SK-N-MC (cell line): ENCODE results near the gene BMAL2.

ENCODE experiments used
- EZH2 ChIP-seq: fragments of 200-600 bp; sonication (generic); IDR thresholded peaks from one replicate; pipeline ENCODE4 v1.6.1; 2017; ENCODE audit warnings: antibody characterized with exemption
- POLR2AphosphoS5 ChIP-seq: IDR thresholded peaks from 2 replicates; pipeline ENCODE4 v1.6.1; 2012; ENCODE audit warnings: mild to moderate bottlenecking, low read depth, low read length, borderline replicate concordance

GRCh38 chr12:27331927-27332324 lies 710 bp upstream of the BMAL2 start:
- TF ChIP-seq POLR2AphosphoS5 (no peak), EZH2 (no peak)
